GM19193 (cell line): ENCODE results near the gene PPP1CA.

Source experiments
- POLR2A ChIP-seq: IDR thresholded peaks from 4 replicates; pipeline ENCODE4 v1.6.1; 2011; ENCODE audit not compliant: insufficient read depth, insufficient read length; ENCODE audit errors: extremely low read depth

Gene PPP1CA

DNA sequence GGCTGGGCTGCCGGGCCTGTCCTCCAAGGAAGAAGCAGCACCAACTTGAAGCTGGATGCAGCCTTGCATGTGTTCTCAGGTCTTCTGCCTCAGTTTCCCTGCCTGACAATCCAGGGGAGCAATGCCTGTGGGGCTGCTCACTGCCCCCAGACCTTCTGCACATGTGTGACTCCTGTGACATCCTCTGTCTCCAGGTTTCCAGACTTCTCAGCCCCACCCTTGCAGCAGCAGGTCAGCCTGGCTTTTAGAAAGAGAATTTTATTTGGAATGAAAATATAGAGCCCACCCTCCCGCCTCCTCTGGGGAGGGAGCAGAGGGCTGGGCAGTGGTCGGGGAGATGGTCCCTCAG is 36.1 kb upstream of the PPP1CA start:
- no peak for TF ChIP-seq POLR2A

DNA sequence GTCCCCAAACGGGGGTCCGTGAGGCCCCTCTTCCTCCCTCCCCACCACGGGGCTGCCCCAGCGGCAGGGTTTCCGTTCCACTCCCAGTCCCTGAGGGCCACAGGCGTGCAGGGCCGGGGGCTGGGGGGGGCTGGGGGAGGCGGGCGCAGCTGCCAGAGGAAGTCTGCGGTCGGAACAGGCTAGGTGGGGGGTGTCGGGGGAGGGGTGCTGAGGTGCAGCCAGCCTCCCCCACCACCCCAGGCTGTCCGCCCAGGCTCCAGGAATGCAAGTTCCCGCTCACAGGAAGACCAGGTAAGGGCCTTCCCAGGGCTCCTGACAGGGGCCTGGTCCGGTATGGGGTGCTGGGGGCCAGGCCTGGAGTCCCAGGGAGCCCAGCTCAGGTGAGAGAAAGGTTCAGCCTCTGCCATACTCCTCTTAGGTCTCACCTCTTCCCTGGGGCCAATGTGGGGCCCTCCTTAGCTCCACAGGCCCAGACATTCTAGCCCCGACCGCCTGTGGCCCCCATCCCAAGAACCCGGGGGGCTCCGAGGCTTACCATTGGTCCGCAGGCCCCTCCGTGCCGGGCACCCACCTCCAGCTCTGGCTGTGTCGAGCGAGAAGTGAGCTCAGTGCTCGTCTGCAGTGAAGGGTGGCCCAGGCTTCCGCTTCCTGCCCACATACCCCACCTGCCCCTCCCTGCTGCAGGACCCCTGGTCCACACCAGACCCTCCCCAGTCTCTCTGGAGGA is 35.6 kb upstream of the PPP1CA start, which contains the start of gene PTPRCAP:
Gene PTPRCAP (minus strand): TSS at position 601 of the 727 bp plus-strand sequence. CDS start 63 bp downstream, at position 538.
- TF ChIP-seq POLR2A = peak; percentile 94

DNA sequence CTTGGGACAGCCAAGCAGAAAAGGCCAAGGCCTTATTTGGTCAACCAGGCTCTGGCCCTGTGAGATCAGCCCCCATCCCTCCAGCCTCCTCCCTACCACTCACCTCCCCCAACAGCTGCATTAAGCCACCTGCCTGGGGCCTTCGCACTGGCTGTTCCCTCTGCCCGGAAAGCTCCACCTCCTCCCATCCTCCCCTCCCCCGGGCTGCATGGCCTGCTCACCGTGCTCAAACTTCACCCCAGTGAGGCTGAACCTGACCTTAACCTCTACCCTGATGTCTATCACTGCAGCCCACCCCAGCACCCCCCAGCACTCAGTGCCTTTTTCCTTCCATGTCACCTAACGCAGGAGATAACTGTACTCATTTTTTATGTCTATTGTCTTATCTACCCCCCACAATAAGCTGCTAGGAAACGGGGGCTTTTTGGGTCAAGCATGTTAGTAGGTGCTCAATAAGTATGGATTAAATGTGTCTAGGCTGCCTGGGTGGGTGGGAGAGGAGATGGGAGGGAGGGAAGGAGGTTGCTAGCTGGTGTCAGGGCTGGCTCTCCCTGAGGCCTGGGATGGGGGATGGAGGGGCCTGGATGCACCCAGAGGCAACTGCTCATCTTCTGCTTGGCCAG is 34.9 kb upstream of the PPP1CA start:
- peak; percentile 78 for TF ChIP-seq POLR2A

DNA sequence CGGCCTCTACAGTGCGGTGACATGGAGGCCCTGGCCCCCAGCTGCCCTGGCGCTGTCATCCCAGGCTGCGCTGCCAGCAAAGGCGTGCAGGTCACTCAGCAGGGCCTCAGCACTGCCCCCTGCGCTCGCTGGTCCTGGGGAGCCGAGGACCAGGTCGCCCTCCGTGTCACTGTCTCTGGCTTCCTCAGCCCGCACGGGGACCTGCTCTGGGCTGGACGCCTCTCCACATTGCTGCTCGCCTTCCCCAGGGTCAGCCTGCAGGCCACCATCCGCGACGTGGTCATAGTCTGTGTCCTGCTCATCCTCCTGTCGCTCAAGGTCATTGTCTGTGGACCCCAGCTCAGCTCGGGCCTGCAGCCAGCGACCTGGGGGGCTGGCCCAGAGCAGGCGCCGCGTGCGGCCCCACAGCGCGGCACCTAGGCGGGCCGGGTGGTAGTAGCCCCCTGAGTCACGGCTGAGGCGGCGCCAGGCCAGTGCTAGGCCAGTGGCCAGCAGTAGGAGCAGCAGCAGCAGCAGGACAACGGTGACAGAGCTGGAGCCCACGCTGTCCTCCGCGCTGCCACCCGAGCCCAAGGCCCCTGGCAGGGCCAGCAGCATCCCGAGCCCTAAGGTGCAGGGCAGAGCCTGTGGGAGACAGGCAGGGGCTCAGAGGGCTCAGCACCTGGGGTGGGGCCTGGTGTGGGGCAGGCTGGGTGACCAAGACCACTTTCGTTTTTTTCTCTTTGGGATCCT is 34.2 kb upstream of the PPP1CA start:
- peak; percentile 68 for TF ChIP-seq POLR2A

DNA sequence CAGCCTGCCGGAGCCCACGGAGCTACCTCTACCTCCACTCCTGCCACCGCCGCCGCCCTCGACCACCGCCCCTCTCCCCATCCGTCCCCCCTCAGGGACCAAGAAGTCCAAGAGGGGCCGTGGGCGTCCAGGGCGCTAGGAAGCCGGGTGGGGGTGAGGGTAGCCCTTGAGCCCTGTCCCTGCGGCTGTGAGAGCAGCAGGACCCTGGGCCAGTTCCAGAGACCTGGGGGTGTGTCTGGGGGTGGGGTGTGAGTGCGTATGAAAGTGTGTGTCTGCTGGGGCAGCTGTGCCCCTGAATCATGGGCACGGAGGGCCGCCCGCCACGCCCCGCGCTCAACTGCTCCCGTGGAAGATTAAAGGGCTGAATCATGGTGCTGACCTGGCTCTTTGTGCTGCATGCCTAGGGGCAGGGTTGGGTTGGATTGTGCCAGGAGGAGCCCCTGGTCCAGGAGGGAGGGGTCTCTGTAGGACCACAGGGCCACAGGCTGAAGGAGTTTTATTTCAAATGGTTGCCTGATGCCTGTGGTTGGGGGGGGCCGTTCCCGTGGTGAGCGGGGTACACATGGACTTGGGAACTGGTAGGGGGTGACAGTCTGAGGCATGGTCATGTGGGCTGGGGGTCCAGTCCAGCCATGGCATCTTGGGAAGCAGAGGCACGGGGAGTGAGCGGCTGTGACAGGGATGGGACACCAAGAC is 33.5 kb upstream of the PPP1CA start:
- TF ChIP-seq POLR2A = no peak

DNA sequence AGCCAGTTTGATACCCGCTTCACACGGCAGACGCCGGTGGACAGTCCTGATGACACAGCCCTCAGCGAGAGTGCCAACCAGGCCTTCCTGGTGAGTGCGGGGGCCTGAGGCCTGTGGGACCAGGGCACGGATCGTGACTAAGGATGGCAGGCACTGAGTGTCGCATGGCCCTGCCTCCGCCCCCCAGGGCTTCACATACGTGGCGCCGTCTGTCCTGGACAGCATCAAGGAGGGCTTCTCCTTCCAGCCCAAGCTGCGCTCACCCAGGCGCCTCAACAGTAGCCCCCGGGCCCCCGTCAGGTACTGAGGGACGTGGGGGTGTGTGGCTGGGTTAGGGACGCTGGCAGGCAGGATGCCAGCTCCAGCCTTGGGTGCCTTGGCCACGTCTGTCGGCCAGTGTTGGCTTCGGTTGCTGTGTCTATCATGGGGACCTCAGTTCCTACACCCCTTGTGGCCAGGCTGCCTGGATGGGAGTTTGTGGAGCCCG is 32.8 kb upstream of the PPP1CA start:
- TF ChIP-seq POLR2A = peak; percentile 76

DNA sequence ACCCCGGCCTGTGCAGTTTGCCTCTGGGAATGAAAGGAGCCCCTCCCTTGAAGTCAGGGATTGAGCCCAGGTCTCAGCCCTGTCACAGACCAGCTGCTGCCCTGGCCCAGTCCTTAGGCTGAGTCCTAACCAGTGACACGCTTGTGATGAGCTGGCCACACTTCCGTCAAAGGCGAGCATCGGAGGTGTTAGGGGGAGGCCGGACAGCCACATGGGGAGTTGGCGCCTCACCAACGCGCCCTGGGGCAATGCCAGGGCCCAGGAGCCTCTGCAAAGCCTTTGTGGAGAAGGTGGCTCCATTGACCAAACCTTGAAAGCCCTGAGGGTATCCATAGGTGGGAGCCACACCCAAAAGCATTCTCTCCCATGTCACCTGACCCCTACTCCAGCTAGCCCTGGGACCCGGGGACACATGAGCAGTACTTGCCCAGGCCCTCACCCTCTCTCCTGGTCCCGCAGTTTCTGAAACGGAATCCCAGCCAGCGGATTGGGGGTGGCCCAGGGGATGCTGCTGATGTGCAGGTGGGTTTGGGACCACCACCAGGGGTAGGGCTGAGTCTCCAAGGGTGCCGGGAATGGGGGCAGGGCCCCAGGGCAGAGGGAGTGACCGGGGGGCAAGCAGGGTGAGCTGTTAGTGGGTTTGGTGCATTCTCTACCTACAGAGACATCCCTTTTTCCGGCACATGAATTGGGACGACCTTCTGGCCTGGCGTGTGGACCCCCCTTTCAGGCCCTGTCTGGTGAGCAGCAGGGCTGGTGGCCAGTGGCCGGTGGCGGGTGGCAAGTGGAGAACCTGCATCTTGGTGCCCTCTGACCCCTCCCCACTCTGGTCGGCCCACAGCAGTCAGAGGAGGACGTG is 32.1 kb upstream of the PPP1CA start:
- TF ChIP-seq POLR2A = no peak

DNA sequence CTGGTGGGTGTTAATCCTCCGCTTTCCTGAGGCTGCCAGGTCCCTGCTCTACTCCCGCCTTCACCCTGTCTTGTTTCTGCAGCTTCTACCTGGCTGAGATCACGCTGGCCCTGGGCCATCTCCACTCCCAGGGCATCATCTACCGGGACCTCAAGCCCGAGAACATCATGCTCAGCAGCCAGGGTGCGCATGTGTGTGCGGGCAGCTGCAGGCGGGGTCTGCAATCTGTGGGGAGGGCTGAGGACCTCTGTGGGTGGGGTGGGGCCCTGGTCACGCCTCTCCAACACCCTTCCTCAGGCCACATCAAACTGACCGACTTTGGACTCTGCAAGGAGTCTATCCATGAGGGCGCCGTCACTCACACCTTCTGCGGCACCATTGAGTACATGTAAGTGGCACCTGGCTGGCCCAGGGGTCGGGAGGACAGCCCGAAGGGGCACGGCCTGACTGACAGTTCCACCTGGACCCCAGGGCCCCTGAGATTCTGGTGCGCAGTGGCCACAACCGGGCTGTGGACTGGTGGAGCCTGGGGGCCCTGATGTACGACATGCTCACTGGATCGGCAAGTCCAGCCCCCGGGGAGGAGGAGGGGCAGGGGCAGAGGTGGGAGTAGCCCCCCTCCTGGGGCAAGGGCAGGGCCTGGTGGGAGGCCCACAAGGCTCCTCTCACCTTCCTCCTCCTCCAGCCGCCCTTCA is 31.1 kb upstream of the PPP1CA start:
- TF ChIP-seq POLR2A = peak; percentile 36

DNA sequence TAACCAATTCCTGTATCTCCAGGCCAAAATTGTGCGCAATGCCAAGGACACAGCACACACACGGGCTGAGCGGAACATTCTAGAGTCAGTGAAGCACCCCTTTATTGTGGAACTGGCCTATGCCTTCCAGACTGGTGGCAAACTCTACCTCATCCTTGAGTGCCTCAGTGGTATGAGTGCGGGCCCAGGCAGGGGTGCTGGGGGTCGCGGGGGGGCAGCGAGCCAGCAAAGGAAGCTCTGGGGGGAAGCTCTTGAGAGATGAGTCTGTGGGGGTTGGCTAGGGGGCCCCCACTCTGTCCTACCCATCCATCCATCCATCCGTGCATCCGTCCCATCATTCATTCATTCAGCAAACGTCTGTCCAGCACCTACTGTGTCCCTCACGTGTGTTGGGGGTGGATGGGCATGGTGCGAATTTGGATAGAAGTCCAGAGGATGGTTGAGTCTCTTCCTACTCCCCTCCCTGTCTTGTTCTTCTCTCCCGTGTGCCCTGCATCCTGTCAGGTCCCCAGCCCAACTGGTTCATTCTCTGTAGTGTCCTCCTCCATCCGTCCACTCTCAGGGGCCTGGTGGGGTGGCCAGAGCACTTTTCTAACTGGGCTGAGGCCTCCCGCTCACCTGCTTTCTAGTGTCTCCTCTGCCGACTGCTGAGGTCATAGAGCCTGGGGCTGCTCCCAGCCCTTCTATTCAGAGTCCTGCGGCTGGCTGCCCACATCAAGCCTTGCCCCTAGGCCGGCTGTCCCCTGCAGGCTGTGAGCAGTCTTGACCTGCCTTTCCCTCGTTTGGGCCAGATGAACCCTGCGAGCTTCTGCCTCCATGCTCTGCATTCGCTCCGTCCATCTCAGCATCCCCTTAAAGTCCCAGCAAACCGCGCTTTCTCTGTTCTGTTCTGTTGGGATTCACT is 29.9 kb upstream of the PPP1CA start:
- TF ChIP-seq POLR2A = peak; percentile 5

DNA sequence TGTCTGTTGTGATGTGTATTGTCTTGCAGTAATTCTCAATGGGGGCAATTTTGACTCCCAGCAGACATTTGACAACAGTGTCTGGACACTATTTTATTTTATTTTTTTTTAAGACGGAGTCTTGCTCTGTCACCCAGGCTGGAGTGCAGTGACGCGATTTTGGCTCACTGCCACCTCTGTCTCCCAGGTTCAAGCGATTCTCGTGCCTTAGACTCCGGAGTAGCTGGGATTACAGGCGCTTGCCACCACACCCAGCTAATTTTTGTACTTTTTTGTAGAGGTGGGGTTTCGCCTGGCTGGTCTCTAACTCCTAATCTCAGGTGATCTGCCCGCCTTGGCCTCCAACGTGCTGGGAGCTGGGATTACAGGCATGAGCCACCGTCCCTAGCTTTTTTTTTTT is 28.1 kb upstream of the PPP1CA start:
- TF ChIP-seq POLR2A = no peak

DNA sequence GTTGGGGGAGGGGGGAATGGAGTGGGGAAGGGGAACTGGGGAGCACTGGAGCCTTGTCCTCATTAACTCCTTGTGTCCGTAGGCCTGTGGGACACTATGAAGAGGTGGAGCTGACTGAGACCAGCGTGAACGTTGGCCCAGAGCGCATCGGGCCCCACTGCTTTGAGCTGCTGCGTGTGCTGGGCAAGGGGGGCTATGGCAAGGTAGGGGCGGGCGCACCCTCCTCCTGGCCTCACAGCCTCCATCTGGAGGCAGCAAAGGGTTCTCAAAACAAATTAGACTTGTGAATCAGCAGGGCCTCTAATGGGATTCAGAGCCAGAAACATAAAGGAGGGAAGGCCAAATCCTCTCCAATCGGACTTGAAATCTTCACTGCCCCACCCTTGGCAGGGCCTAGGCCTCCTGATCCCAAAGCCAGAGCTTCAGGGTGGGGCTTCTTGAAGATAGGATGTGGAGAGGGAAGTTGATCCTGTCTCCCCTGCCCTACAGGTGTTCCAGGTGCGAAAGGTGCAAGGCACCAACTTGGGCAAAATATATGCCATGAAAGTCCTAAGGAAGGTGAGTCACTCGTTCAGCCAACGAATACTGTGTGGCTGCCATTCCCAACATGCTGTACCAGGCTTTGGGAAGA is 27.5 kb upstream of the PPP1CA start:
- no peak for TF ChIP-seq POLR2A
